Common myeloid progenitor, CD34-positive (primary cell): ENCODE measurements around the gene P3H4.

Experiments used
- CTCF ChIA-PET: fragments of 350-600 bp; sonication (Branson Sonifier 250); formaldehyde crosslinking; loops from one replicate; lab custom pipeline; 2021; ENCODE audit warnings: antibody characterized with exemption; lab: Charles Lee
- POLR2A ChIA-PET: fragments of 350-600 bp; sonication (Branson Sonifier 250); formaldehyde crosslinking; loops from one replicate; lab custom pipeline; 2021; ENCODE audit warnings: antibody characterized with exemption; lab: Charles Lee
- DNase-seq, 3 donors: peaks; one replicate each; pipeline versions ENCODE4 v3.0.0 to v3.0.0-alpha.2; 2013
- H3K27ac ChIP-seq, 2 experiments: 1 replicate in 1 of 2; 2 replicates in 1 of 2; pipeline ENCODE4 v1.7.0; 2013; ENCODE audit warnings: inconsistent platforms in 2 of 2, low read length in 2 of 2, mild to moderate bottlenecking in 2 of 2, low read depth in 1 of 2, moderate library complexity in 1 of 2; ENCODE audit not compliant: severe bottlenecking in 2 of 2, insufficient read depth in 1 of 2, poor library complexity in 1 of 2
- H3K27me3 ChIP-seq, 5 experiments: replicated peaks in 2 of 5; 1 replicate in 3 of 5; 2 replicates in 2 of 5; pipeline versions ENCODE4 v1.6.1 to v1.7.0; 2013; ENCODE audit warnings: low read length in 4 of 5, mild to moderate bottlenecking in 2 of 5, moderate library complexity in 2 of 5, inconsistent platforms in 1 of 5; ENCODE audit not compliant: insufficient read depth in 5 of 5, control insufficient read depth in 4 of 5
- H3K36me3 ChIP-seq, 4 experiments: 1 replicate in 2 of 4; 2 replicates in 2 of 4; pipeline versions ENCODE4 v1.6.1 to v1.7.0; 2013; ENCODE audit warnings: low read length in 3 of 4, control low read depth in 1 of 4, mild to moderate bottlenecking in 1 of 4; ENCODE audit not compliant: control insufficient read depth in 4 of 4, insufficient read depth in 4 of 4
- H3K4me1 ChIP-seq, 4 experiments: 1 replicate in 3 of 4; 2 replicates in 1 of 4; pipeline versions ENCODE4 v1.6.1 to v1.7.1; 2013; ENCODE audit warnings: low read length in 3 of 4, mild to moderate bottlenecking in 3 of 4, control low read depth in 1 of 4, inconsistent platforms in 1 of 4, moderate library complexity in 1 of 4; ENCODE audit not compliant: control insufficient read depth in 4 of 4, insufficient read depth in 4 of 4; ENCODE audit errors: control extremely low read depth in 1 of 4
- H3K4me3 ChIP-seq, 7 experiments: 1 replicate in 4 of 7; 2 replicates in 3 of 7; pipeline versions ENCODE4 v1.5.1 to v1.7.0; 2013; ENCODE audit warnings: mild to moderate bottlenecking in 7 of 7, low read length in 6 of 7, moderate library complexity in 6 of 7, inconsistent platforms in 2 of 7, low read depth in 2 of 7, control low read depth in 1 of 7; ENCODE audit not compliant: insufficient read depth in 4 of 7, control insufficient read depth in 1 of 7; ENCODE audit errors: extremely low read depth in 1 of 7
- H3K9me3 ChIP-seq, 5 experiments: 1 replicate in 4 of 5; 2 replicates in 1 of 5; pipeline versions ENCODE4 v1.6.1 to v1.7.1; 2013; ENCODE audit warnings: low read length in 4 of 5, mild to moderate bottlenecking in 2 of 5, inconsistent platforms in 1 of 5, low read depth in 1 of 5, moderate library complexity in 1 of 5; ENCODE audit not compliant: control insufficient read depth in 4 of 5, insufficient read depth in 2 of 5; ENCODE audit errors: control extremely low read depth in 1 of 5
- WGBS: methylation state at CpG from one replicate; pipeline ENCODE4 v1.1.5; 2013; ENCODE audit not compliant: insufficient coverage; 5-methylcytosine and 5-hydroxymethylcytosine counted together

The P3H4 gene

DNA sequence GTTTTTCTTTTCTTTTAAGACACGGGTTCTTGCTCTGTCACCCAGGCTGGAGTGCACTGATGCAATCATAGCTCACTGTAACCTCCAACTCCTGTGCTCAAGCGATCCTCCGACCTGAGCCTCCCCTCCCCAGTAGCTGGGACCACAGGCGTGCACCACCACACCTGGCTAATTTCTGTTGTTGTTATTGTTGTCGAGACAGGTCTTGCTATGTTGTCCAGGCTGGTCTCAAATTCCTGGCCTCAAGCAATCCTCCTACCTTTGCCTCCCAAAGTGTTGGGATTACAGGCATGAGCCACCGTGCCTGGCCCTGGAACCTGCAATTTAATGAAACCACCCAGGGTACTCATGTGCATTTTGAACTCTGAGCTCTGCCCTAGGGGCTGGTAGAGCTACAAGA is 49.4 kb downstream of the P3H4 start:
- no peak overlapping the region for H3K4me3 ChIP-seq
- no peak for DNase-seq
- H3K36me3 ChIP-seq: peaks cover 23 to 89% (median 60%) of the 10 kb centered on the region in 4 experiments
- H3K27me3 ChIP-seq: no peaks in the 10 kb centered on the region
- H3K27ac ChIP-seq: no peak overlapping the region
- H3K4me1 ChIP-seq: no peaks in the 10 kb centered on the region
- ChIA-PET POLR2A (interaction anchor here (1.0 to 4.9 kb wide), 2 partner anchors 23 to 39 kb away, joined by 3 to 28 read pairs; partner anchors contain the start of gene JUP), CTCF (interaction anchor here (0.8 to 3.0 kb wide), 4 partner anchors 8 to 39 kb away, joined by 3 to 20 read pairs (median 8); partner anchors contain the start of gene JUP)
- H3K9me3 ChIP-seq: no peaks in the 10 kb centered on the region
- 94% methylated on average over 5 of the region's 6 CpGs for WGBS

DNA sequence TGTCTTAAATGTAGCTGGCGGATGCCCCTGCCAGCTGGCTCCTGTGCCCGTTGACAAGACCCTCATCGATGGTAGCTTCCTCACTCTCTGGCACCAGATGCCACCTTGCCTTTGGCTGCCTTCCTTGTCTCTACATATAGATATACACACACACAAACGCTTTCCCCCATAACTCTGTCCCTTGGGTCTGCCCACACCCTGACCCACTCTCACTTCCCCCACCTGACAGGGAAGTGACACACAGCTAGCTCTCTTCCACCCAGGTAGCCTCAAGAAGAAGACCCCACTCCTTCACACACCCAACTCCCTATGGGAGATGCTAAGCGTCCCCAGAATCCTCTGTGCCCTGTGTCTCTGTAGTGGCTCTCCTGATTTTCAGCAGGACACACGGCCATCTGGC is 50.9 kb downstream of the P3H4 start:
- 100% methylated on average over 5 of the region's 6 CpGs for WGBS
- POLR2A ChIA-PET: no interaction called here
- DNase-seq: no peak
- H3K27ac ChIP-seq: no peak overlapping the region
- H3K4me1 ChIP-seq: no peaks in the 10 kb centered on the region
- no peak overlapping the region for H3K4me3 ChIP-seq
- peaks cover 20 to 87% (median 63%) of the 10 kb centered on the region in 4 experiments for H3K36me3 ChIP-seq
- no peaks in the 10 kb centered on the region for H3K27me3 ChIP-seq
- no peaks in the 10 kb centered on the region for H3K9me3 ChIP-seq
- CTCF ChIA-PET: interaction anchor here (1.0 to 1.3 kb wide), 4 partner anchors 13 to 32 kb away, joined by 3 to 5 read pairs (median 3); partner anchors contain the start of gene JUP

DNA sequence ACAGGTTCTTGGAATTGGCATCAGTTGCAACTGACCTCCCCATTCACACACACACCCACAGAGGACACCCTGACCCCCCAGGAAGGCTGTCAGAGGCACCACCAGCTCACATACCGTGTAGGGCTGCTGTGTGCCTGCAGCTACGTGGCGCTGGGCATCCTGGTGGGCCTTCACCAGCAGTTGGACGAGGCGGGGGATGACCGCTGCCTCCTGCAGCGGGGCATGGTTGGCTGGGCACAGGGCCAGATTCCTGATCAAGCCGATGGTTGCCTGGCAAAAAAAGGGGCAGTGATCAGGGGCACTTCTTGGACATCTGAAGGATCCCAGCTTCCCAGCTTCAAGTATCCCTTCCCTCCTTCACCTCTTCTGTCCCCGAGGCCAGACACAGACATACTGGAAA is 53.1 kb downstream of the P3H4 start:
- Histone ChIP-seq H3K27me3 (no peaks in the 10 kb centered on the region), H3K27ac (no peak overlapping the region), H3K9me3 (no peaks in the 10 kb centered on the region), H3K36me3 (peaks cover 17 to 88% (median 63%) of the 10 kb centered on the region in 4 experiments), H3K4me3 (no peak overlapping the region), H3K4me1 (no peaks in the 10 kb centered on the region)
- POLR2A ChIA-PET: interaction anchor here (1.6 kb wide), 1 partner anchor 27 kb away, joined by 3 read pairs; the partner anchor contains the start of gene JUP
- WGBS: 96% methylated on average over 8 of the region's 9 CpGs
- DNase-seq: no peak
- CTCF ChIA-PET: interaction anchor here (1.0 to 3.4 kb wide), 2 partner anchors 10 to 27 kb away, joined by 3 to 15 read pairs; partner anchors contain the start of gene JUP

DNA sequence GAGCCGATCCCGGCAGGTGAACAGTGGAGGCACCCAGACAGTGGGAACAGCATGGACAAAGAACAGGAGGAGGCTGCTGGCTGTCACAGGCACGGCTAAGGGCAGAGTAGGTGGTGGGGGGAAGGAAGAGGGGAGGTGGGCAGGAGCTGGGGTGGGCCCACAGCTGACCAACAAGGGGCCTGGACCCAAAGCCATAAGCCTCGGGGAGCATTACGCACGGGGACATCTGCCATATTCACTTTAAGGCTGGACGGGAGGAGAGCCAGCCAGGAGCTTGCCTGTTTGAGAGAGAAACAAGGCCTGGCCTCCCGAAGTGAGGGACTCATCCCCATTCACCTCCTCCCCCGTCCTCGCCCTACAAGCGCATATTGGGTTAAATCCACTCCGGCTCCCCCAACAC is 57.7 kb downstream of the P3H4 start:
- CTCF ChIA-PET: interaction anchor here (0.7 to 2.5 kb wide), 9 partner anchors 9 to 53 kb away, joined by 3 to 9 read pairs (median 4); partner anchors contain the start of gene HAP1

More for the DNA sequence above, 57.7 kb downstream of the P3H4 start:
- H3K27me3 ChIP-seq: no peaks in the 10 kb centered on the region
- no peak overlapping the region for H3K27ac ChIP-seq
- DNase-seq: no peak
- WGBS: 85% methylated on average over 12 of the region's 12 CpGs
- no peak overlapping the region for H3K4me3 ChIP-seq
- no peaks in the 10 kb centered on the region for H3K4me1 ChIP-seq
- POLR2A ChIA-PET: interaction anchor here (0.5 to 1.0 kb wide), 4 partner anchors 15 to 57 kb away, joined by 3 read pairs; partner anchors contain the start of genes JUP and P3H4
- no peaks in the 10 kb centered on the region for H3K9me3 ChIP-seq
- peaks cover 4 to 52% (median 34%) of the 10 kb centered on the region in 4 experiments for H3K36me3 ChIP-seq
